HepG2 (cell line): Measurements from ENCODE around the gene TGM1. TPM values are rescaled to one million over a fixed set of nuclear protein-coding genes. Genes with fewer than 3 reads are reported as not detected.

Experiments
- CSRNP2 ChIP-seq: sonication (generic); formaldehyde crosslinking; conservative IDR thresholded peaks from 2 replicates; pipeline ENCODE4 v1.8.0; 2022; ENCODE audit warnings: low read depth, missing genetic modification reagents
- HNRNPLL ChIP-seq: fragments of 200-400 bp; formaldehyde crosslinking; IDR thresholded peaks from 2 replicates; pipeline ENCODE4 v1.6.1; 2017; ENCODE audit warnings: mild to moderate bottlenecking, low read depth, low read length; ENCODE audit not compliant: poor library complexity, severe bottlenecking
- RBFOX2 ChIP-seq: fragments of 200-400 bp; formaldehyde crosslinking; IDR thresholded peaks from 2 replicates; pipeline ENCODE4 v1.6.1; 2017; ENCODE audit warnings: low read depth, mild to moderate bottlenecking, low read length
- SAFB2 ChIP-seq: sonication (generic); formaldehyde crosslinking; IDR thresholded peaks from 2 replicates; pipeline ENCODE4 v1.5.1; 2020; ENCODE audit warnings: missing genetic modification reagents, low read depth, mild to moderate bottlenecking, borderline replicate concordance
- ZNF281 ChIP-seq: sonication (generic); formaldehyde crosslinking; IDR thresholded peaks from 2 replicates; pipeline ENCODE4 v1.4.0; 2020; ENCODE audit warnings: missing genetic modification reagents, borderline replicate concordance
- ZNF564 ChIP-seq: sonication (generic); formaldehyde crosslinking; IDR thresholded peaks from 2 replicates; pipeline ENCODE4 v1.8.1; 2023; ENCODE audit warnings: mild to moderate bottlenecking, missing genetic modification reagents
- ZNF703 ChIP-seq: sonication (generic); formaldehyde crosslinking; IDR thresholded peaks from 2 replicates; pipeline ENCODE4 v1.5.1; 2020; ENCODE audit warnings: missing genetic modification reagents, mild to moderate bottlenecking, moderate library complexity, borderline replicate concordance
- ZNF768 ChIP-seq: sonication (generic); formaldehyde crosslinking; IDR thresholded peaks from 2 replicates; pipeline ENCODE4 v1.4.0; 2020; ENCODE audit warnings: missing genetic modification reagents
- polyA plus RNA-seq, 8 experiments: library from polyadenylated mRNA; depleted of rRNA in 3 of 8; stranded (reverse) in 7 of 8; unstranded in 1 of 8; fragments of >200 nt; fragmentation: Illumina TruSeq in 4 of 8; extraction: Trizol in 4 of 8; gene quantifications; 2 replicates each; pipeline versions ENCODE4 v1.2.1 to v1.2.3, GENCODE V29; 2011 to 2016; ENCODE audit warnings: low read depth in 4 of 8, missing spikeins in 1 of 8, mixed read lengths in 1 of 8; ENCODE audit not compliant: insufficient read depth in 1 of 8
- total RNA-seq, 5 experiments: library from RNA; depleted of rRNA; stranded (reverse); fragments of >200 nt; fragmentation: Illumina TruSeq; extraction: Trizol; gene quantifications; 2 replicates each; pipeline ENCODE4 v1.2.3, GENCODE V29; 2016; ENCODE audit warnings: low read depth in 1 of 5

TGM1 gene
- total and polyA plus RNA-seq, 2 of the 13 experiments (the other 11 are each of a cell fraction or from before 2014, with no cell fraction given) = 3.2 to 10.6 TPM

- TF ChIP-seq SAFB2 (CRISPR knock-in tag) (0 out of 2 replicates have a peak, but pooled peaks have one; percentile 3), CSRNP2 (no peak), ZNF768 (CRISPR knock-in tag) (peak; percentile 43; the same call in 1 of the 2 replicates), HNRNPLL (no peak), ZNF564 (CRISPR knock-in tag) (no peak), ZNF281 (CRISPR knock-in tag) (no peak), RBFOX2 (peak; percentile 58), ZNF703 (CRISPR knock-in tag) (no peak)
- TF ChIP-seq, all 625 proteins: peak for 24
Measured at GRCh38 chr14:24206260-24207103, 56.5 kb downstream of the TGM1 start (continued).
